Measurements from ENCODE around the gene KCTD7. TPM values are rescaled to one million over a fixed set of nuclear protein-coding genes. Genes with fewer than 3 reads are reported as not detected.

The KCTD7 gene
- total and polyA plus RNA-seq, 2 of the 13 experiments (the other 11 are each of a cell fraction or from before 2014, with no cell fraction given): 7.3 to 13.5 TPM

DNA sequence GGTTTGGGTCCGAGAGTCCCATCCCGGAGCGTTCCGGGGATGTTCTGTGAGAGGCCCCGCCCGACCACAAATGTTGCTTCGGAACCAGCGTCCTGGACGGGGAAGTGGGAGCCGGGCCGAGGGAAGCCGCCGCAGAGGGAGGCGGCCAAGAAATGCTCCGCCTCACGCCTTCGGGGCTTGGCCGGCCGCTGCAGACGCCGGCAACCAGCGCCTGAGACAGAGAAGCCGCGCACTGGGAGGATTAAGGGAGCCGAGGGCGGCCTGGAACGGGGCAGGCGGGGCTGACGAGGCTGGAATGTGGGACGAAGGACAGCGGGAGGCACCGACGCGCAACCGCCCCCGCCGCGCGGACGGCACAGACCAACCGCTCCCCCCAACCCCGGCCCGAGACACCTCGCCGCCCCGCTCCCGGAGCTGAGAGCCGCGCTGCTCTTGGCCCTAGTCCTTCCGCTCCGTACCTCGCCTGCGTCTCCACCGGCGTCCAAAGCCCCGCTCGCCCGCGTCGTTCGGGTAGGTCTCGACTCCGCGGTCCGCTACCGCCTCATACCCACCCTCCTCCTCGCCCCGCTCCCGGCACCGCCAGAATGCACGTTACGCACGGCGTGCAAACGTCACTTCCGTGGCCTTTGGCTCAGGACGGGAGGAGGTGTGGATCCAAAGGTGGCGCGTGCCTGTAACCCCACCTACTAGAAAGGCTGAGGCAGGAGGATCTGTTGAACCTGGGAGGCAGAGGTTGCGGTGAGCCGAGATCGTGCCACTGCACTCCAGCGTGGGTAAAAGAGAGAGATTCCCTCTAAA lies 36.7 kb upstream of the KCTD7 start (continued):
- TF ChIP-seq, protein P1, sequence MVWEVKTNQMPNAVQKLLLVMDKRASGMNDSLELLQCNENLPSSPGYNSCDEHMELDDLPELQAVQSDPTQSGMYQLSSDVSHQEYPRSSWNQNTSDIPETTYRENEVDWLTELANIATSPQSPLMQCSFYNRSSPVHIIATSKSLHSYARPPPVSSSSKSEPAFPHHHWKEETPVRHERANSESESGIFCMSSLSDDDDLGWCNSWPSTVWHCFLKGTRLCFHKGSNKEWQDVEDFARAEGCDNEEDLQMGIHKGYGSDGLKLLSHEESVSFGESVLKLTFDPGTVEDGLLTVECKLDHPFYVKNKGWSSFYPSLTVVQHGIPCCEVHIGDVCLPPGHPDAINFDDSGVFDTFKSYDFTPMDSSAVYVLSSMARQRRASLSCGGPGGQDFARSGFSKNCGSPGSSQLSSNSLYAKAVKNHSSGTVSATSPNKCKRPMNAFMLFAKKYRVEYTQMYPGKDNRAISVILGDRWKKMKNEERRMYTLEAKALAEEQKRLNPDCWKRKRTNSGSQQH (CRISPR knock-in tag; IDR thresholded peaks at IDR 0.05; ENCODE audit: low read depth): peak; percentile 20; the same call in 1 of the 2 replicates
- peak; percentile 65 for TF ChIP-seq ERF (CRISPR knock-in tag; IDR thresholded peaks at IDR 0.05)
- TF ChIP-seq SIN3B (IDR thresholded peaks at IDR 0.05; ENCODE audit: low read length): no peak
- TF ChIP-seq ZNF350 (CRISPR knock-in tag; IDR thresholded peaks at IDR 0.05; ENCODE audit: borderline replicate concordance, low read depth): peak; percentile 43; the same call in 1 of the 2 replicates
- TF ChIP-seq FOXJ3 (CRISPR knock-in tag; IDR thresholded peaks at IDR 0.05; ENCODE audit: borderline replicate concordance): no peak
- no peak for TF ChIP-seq SATB2 (CRISPR knock-in tag; IDR thresholded peaks at IDR 0.05)
- TF ChIP-seq ZNF501 (CRISPR knock-in tag; IDR thresholded peaks at IDR 0.05): peak; percentile 62; the same call in 1 of the 2 replicates
- peak; percentile 41; the same call in 1 of the 2 replicates for TF ChIP-seq REL (CRISPR knock-in tag; conservative IDR thresholded peaks at IDR 0.05)
- TF ChIP-seq, protein P2, sequence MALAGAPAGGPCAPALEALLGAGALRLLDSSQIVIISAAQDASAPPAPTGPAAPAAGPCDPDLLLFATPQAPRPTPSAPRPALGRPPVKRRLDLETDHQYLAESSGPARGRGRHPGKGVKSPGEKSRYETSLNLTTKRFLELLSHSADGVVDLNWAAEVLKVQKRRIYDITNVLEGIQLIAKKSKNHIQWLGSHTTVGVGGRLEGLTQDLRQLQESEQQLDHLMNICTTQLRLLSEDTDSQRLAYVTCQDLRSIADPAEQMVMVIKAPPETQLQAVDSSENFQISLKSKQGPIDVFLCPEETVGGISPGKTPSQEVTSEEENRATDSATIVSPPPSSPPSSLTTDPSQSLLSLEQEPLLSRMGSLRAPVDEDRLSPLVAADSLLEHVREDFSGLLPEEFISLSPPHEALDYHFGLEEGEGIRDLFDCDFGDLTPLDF (CRISPR knock-in tag; IDR thresholded peaks at IDR 0.05): peak; percentile 46; the same call in 1 of the 2 replicates
- TF ChIP-seq SRF (IDR thresholded peaks at IDR 0.05; ENCODE audit: low read depth, low read length): peak; percentile 2; the same call in 1 of the 2 replicates
- TF ChIP-seq ZNF251 (CRISPR knock-in tag; IDR thresholded peaks at IDR 0.05): peak; percentile 84; the same call in 1 of the 2 replicates
- TF ChIP-seq ZNF546 (CRISPR knock-in tag; conservative IDR thresholded peaks at IDR 0.05): 0 out of 2 replicates have a peak, but pooled peaks have one; percentile 46
- TF ChIP-seq ZNF24 (IDR thresholded peaks at IDR 0.05): no peak
- TF ChIP-seq ZNF3 (CRISPR knock-in tag; IDR thresholded peaks at IDR 0.05): no peak
- TF ChIP-seq KLF12 (CRISPR knock-in tag; IDR thresholded peaks at IDR 0.05; ENCODE audit: borderline replicate concordance): peak; percentile 64; the same call in 1 of the 2 replicates
- peak; percentile 74 for TF ChIP-seq BHLHE40 (IDR thresholded peaks at IDR 0.05; ENCODE audit: low read length)
- TF ChIP-seq RAD51 (IDR thresholded peaks at IDR 0.05; ENCODE audit: borderline replicate concordance): no peak
- TF ChIP-seq, protein P3, sequence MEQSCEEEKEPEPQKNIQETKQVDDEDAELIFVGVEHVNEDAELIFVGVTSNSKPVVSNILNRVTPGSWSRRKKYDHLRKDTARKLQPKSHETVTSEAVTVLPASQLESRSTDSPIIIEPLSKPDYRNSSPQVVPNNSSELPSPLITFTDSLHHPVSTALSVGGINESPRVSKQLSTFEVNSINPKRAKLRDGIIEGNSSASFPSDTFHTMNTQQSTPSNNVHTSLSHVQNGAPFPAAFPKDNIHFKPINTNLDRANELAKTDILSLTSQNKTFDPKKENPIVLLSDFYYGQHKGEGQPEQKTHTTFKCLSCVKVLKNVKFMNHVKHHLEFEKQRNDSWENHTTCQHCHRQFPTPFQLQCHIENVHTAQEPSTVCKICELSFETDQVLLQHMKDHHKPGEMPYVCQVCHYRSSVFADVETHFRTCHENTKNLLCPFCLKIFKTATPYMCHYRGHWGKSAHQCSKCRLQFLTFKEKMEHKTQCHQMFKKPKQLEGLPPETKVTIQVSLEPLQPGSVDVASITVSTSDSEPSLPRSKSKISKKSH (CRISPR knock-in tag; IDR thresholded peaks at IDR 0.05; ENCODE audit: borderline replicate concordance): peak; percentile 31; the same call in 1 of the 2 replicates
- TF ChIP-seq, protein P4, sequence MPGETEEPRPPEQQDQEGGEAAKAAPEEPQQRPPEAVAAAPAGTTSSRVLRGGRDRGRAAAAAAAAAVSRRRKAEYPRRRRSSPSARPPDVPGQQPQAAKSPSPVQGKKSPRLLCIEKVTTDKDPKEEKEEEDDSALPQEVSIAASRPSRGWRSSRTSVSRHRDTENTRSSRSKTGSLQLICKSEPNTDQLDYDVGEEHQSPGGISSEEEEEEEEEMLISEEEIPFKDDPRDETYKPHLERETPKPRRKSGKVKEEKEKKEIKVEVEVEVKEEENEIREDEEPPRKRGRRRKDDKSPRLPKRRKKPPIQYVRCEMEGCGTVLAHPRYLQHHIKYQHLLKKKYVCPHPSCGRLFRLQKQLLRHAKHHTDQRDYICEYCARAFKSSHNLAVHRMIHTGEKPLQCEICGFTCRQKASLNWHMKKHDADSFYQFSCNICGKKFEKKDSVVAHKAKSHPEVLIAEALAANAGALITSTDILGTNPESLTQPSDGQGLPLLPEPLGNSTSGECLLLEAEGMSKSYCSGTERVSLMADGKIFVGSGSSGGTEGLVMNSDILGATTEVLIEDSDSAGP (CRISPR knock-in tag; IDR thresholded peaks at IDR 0.05; ENCODE audit: borderline replicate concordance): peak; percentile 61; the same call in 1 of the 2 replicates

Data from HepG2 (cell line).